Activated gamma-delta T cell treated with anti-CD3 and anti-CD28 coated beads, Interleukin-2, amount 50 U/mL, for 16 hours (primary cell): ENCODE results near the gene COL18A1.

Experiments used
- DNase-seq: peaks from one replicate; pipeline ENCODE4 v3.0.0-alpha.2; 2020; ENCODE audit warnings: low read depth

Gene COL18A1

DNA sequence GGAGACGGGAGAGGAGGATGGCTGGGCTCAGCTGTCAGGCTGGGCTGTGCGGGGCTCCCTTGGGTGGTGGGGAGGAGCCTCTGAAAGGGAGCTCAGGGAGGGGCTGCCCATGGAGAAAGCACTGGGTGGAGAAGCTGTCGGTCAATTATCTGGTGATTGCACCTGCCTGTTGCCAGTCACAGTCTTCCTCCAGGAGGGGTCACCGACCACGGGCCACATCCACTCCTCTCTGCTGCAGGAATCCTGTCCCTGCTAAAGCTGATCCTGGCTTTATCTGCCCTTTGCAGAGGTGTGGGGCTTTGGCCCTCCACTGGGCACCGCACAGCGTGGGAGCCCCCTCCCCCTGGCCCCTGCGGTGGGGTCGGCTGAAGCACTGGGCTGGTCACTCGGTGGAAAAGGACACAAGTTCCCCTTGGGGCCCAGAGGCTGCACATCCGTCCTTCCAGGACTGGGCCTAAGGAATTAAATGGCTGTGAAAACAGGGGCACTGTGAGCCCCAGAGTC is 21.8 kb upstream of the COL18A1 start:
- no peak for DNase-seq

DNA sequence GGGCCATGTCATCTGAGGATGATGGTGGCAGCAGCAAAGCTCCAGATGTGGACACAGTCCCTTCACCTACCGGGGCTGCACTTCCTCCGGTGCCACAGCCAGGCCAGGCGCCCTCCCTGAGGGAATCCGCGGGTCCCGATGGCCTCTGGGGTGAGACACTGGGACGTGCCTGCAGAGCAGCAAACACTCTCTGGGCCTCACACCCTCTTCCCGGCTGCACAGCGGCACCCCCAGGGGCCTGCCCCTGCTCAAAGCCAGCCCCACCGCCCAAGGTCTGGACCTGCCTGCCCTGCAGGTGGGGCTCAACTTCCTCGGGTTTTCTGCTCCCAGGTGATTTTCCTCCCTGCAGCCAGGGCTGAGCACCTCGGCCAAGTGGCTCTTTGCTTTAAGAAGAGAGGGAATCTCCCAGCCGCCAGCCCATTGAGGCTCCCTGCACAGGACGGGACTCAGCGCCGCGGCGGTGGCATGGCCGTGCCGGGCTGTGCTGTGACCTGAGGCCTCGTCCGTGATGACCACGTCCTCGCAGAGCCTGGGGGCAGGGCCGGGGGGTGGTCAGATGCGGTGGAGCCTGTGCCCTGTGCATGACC is 21.3 kb upstream of the COL18A1 start:
- no peak for DNase-seq

DNA sequence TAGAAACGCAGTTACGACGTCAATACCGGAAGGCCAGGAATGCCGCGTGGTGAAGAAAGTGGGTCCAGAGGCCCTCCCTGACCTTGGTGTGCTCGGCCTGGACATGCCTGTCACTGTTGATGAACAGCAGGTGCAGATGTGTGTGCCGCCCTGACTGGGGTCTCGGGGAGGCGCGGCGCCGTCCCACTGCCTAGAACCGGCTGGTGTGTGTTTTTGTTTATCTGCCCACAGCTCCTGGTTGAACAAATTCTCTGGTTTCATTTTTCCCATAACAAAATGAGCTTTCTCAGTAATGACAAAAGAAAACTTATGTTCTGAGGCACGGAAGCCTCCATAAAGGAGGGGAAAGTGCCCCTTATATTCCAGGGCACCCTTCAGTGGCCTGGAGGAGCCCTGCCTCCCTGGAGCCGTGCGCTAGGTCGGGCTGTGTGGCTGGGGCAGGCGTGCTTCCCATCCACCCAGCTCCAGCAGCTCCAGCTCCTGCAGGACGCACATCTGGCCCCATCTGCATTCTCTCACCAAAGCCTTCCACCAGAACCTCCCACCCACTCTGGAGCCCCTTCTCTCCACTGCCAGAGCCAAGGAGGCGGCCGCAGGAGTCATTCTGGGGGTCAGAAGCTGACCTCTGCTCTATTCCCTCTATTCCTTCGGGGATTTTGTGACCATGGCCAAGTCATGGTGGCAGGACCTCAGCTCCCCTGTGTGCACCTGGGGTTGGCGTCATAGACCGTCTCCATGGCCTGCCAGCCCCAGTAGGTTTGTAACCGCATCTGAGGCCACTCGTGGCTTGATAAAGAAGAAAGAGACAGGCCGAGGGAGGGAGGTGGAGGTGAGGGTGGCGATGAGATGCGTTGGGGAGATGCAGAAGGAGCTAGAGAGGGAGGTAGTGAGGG is 20.1 kb upstream of the COL18A1 start:
- no peak for DNase-seq

DNA sequence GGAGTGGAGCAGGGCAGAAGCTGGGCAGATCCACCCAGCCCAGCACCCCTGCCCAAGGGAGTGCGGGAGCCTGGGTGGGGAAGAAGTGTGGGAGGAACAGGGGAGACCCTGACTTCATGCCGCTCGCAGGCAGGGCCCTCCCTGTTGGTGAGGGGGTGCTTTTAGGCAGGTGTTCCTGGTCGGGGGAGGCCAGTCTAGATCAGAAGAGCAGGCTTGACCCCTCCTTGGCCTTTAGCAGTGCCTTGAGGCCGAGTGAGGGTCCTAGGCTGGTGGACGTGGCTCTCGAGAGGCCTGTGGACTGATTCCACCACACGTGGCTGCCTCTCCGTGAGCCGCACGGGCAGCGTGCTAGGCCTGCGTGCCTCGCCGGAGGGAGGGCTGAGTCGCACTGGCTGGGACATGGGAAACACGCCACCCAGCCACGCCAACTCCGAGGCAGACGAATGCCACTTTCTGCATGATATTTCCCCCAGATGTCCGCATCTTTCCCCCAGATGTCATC is 19.4 kb upstream of the COL18A1 start:
- no peak for DNase-seq

DNA sequence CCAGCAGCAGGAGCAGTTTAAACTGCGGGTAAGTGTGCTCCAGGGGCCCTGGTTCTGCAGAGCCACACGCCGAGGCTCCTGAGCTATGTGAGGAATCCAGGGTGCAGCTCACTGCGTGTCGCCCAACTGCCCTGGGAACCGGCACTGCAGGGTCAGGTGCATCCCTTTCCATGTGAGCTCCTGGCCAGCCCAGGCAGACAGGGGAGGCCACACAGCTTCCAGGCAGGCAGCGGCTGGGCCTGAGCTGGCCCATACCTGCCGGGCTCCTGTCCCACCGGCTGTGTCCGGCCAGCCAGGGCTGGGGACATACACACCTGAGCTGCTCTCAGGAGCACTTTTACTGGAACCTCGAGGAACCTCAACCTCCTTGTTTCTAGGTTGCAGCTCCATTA is 18.6 kb upstream of the COL18A1 start:
- DNase-seq = no peak

DNA sequence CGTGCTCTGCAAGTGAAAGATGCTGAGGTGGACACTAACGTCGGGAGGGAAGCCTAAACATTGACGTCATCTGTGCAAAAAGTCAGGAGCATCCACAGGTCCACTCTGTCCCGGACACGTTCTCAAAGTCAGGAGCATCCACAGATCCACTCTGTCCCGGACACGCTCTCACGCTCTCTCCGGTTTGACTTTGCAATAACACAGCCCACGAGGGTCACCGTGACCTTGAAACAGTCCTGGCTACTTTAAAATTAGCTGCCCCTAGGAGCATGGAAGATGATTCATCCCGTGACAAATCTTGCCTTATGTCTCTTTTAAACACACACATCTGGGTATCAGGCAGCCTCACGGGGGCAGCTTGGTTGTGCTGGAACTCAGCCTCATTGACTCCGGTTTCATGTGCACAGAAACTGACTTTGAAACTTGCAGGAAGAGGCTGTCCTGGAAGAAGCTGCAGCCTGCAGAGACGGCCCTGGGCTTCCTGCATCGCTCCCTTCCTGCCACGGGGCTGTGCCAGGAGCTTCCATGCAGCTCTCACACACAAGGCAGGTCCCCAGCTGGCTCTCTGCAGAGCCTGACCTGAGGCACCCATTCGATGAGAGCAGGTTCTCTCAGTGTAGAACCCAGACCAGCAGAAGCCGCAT is 18.1 kb upstream of the COL18A1 start:
- no peak for DNase-seq

DNA sequence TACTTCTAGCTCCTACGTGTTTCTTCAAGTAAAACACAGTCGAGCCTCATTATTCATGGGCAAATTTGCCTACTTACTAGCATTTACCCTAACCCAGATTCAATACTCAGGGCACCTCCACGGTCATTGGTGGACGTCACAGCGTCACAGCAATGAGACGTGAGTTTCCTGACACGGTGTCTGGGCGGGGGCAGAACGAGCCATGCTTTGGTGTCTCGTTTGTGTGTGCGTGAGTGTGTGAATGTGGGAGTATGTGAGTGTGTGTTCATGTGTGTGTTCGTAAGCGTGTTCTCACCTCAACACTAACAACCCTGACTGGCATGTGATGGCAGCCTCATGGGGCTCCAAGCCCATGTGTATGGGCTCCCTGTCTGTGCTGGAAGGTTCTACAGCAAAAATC is 17.5 kb upstream of the COL18A1 start:
- DNase-seq = no peak

DNA sequence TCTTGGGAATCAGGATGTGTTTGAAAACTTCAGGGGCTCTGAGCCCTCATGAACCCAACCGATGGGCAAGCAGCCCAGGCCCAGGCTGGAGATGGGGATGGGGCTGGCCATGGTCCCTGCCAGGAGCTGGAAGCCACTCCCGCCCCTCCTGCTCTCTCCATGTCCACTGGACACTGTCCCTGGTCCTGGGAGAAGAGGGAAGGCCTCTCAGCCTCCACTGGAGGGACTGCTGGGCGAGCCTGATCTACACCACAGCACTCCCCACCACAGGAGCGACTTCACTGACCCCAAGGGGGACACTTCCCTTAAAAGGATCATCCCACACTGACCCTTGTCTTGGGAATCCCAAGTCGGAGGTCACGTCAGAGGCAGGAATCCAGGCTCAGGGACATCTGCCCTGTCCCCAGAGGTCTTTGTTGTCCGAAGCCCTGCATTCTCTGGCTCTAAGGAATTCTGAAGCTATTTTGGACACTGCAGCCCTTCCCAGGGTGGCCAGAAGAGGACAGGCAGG is 16.9 kb upstream of the COL18A1 start:
- DNase-seq = no peak

DNA sequence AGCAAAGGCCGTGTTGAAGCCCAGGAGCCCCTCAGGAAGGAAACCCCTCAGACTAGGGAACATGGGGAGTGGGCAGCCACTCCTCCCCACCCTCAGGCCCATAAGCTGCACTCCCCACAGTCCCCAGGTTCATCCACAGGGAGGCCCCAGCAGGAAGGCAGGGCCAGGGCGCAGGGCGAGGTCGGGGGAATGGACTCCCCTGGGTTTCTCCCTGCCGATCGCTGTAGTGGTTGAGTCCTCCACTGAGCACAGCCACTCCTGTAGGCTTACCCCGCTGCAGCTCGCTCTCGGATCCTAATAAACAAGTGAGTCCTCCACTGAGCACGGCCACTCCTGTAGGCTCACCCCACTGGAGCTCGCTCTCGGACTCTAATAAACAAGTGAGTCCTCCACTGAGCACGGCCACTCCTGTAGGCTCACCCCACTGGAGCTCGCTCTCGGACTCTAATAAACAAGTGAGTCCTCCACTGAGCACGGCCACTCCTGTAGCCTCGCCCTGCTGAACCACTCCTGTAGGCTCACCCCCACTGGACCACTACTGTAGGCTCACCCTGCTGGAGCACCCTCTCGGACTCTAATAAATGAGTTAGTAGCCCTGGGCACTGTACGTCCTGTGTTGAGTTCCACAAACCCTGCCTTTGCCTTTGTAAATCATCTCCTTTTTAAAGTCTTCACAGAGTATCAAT is 16.2 kb upstream of the COL18A1 start:
- DNase-seq = no peak

DNA sequence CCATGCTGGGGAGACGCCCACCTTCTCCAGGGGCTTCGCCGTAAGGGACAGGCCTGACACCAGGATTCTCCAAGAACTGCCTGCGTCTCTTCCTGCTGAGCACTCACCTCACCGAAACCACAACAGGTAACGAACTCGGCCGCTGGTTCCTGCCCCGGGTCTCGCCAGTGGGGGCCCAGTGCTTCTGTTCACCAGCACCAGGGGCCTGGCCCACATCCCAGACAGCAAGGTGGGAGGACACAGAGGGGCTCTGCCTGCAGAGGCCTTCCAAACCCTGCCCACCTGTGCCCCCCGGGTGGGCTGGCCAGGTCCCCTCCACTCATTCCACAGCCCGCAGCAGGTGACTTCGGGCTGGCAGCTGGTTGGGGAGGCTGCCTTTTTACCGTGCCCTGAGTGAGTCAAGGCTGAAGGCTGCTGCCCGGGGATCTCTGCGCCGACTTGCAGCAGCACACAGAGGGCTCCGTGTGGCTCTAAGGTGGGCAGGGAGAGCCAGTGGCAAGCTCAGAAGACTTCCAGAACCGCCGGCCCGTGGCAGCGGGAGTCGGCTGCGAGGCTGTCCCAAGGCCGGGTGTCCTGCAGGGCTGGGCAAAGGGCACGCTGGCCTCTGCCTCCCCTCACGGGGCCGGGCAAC is 14.7 kb upstream of the COL18A1 start:
- no peak for DNase-seq

DNA sequence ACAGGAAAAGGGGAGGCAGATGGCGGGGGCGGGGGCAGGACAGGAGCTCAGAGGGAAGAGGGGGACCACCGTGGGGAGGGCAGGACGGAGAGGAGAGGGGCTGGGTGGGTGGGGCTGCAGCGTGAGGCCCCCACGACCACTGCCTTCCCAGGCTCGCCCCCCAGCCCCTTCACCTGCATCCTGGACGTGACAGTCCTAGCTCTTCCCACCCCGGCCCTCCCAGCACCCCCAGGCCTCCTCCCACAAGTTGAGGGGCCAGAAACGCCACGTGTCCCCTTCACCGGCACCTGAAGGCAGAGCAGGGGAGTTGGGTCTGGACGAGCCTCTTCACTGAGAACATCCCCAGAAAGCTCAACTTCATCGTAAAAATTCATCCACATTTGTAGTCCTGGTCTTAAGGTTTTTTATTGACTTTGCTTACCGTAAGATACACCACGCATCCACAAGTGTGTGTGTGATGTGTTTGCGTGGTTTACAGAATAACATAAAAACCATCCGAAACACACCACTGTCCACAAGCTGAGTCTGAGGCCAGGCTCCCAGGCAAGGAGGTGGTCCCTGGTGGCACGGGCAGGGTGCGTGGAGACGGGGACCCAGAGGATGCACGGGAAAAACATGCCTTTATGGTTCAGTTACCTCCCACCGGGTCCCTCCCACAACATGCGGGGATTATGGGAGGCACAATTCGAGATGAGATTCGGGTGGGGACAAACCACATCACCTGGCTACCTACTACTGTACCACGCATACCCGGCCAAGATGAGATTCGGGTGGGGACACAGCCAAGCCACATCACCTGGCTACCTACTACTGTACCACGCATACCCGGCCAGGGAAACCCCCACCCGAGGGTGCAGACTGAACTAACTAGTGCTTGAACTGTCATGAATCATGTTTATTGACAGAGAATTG is 13.9 kb upstream of the COL18A1 start:
- DNase-seq = no peak

DNA sequence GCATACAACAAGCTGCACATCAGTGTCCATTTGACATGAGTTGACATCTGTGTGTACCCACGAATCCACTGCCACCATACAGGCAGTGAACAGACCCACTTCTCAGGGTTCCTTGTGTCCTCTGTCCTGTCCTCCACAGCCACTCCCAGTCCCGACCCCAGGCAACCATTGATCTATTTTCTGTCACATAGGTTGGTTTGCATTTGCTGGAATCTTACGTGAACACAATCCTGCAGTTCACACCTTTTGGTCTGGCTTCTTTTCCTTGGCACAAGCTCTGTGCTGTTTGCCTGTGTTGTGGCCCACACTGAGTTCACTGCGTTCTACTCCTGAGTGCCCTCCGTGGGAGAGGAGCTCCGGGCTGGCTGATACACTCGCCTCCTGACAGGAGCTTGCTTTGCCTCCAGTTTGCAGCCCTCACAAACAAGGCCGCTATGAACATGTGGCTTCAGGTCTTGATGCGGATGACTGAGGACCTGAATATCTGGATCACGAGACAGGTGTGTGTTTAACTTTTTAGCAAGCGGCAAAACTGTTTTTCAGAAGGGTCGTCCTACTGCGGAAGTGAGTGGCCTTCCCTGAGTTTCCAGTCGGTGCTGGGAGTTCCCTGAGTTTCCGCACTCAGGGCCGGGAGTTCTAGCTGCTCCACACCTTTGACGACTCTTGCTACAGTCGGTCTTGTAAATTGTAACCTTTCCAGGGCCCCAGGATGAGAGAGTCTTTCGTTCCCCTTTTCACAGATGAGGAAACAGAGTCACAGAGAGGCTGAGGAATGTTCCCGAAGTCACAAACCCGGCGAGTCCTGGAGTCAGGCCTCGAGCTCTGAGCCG is 13.0 kb upstream of the COL18A1 start:
- no peak for DNase-seq

DNA sequence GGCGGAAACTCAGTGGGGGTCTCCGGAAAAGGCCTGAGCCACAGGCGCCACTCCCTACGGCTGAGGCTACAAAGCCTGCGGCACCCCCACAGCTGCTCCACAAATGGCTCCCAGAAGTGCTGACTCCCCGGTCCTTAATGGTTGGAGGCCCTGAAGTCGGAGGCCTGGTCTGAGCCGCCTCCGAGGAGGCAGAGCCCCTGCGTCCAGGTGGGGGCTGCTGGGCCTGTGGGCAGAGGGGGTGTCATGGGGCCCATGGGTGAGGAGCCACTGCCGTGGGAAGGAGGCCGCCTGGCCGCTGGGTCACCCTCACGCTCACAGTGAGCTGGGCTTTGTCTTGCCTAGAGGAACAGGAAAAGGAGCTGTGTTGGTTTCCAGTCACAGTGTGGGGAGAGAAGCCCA is 12.4 kb upstream of the COL18A1 start:
- DNase-seq = no peak

DNA sequence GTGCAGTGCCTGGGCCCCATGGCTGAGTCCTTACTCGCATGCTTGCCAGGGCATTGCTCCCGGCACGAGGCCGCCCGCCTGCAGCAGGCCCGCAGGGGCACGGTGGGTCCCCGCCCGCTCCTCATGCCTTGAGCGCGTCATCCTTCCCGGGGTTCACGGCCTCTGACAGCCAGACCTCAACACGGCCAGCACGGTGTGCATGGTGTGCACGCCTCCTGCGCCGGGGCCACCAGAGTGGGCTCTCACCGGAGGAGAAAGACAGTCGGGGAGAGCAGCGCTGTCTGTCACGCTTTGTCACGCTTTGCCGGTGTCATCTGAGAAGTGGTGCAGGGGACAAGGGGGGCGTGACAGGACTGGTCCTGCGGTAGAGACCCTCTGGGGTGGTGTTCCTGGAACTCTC is 11.9 kb upstream of the COL18A1 start:
- DNase-seq = no peak

DNA sequence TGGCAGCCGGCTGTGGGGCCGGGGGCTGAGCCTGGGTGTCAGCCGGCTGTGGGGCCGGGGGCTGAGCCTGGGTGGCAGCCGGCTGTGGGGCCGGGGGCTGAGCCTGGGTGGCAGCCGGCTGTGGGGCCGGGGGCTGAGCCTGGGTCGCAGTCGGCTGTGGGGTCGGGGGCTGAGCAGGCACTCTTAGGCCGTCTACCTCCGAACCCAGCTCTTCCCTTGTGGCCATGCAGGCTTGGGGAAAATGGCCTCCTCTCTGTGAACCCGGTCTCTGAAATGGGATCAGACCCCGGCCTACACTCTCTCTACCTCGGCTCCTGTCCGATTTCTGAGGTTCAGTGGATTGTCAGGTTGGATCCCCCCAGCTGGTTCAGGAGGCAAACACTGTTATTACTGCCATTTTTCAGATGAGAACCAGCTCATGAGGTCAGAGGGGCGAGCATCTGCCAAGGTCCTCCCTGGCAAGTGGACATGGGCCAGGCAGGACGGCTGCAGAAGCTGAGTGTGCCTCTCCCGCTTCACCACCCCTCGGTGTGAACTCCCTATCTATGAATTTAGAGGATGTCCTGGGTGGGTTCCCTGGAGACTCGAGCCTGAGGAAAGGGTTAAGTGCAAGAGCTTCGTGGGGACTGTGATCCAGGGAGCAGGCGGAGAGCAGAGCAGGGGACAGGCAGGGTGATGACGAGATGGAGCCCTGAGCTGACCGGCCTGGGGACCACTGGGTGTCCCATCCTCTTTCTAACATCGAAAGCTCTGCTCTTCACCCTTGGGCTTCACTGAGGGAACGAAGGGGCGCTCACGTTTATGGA is 10.9 kb upstream of the COL18A1 start:
- no peak for DNase-seq

DNA sequence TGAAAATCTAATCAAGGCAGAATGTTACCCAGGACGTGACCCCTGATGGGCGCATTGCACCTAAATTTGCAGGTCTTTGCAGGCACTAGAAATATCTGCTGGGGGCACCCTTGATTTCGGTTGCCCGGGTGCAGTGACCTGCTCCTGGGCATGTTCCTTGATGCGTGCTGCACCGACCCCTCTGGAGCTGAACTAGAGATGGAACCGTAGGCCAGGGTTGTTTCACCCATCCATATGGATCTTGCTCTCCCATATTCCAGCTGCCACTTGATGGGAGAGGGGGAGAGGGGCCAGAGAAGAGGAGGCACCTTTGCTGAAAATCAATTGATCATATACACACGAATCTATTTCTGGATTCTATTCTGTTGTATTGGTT is 8.4 kb upstream of the COL18A1 start:
- no peak for DNase-seq

DNA sequence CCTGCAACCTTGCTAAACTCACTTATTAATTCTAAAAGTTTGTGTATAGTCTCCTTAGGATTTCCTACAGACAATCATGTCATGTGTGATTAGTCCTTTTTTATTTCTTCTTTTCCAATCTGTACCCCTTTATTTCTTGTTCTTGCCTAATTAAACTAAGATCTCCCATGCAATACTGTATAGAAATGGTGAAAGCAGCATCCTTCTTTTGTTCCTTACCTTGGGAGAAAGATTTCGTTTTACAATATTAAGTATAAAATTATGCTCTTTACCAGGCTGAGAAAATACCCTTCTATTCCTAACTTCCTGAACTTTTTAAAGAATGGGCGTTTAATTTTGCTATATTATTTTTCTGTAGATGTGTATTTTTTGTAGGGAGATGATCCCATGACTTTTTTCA is 7.6 kb upstream of the COL18A1 start:
- no peak for DNase-seq

DNA sequence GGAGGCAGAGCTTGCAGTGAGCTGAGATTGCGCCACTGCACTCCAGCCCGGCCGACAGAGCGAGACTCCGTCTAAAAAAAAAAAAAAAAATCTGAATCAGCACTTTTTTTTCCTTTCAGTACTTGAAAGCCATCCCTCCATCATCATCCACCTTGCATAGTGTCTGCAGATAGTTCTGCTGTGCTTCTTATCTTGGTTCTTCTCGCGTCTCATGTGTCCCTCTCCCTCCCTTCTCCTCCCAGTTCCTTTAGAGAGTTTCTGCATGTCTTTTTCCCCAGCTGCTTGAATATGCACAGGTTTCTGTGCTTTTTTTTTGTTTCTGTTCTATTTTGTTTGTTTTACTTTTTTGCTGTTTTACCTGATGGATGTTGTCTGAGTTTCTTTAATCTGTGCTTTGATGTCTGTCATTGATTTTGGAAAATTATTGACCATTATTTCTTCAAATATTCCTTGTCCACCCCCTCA is 3.9 kb upstream of the COL18A1 start:
- no peak for DNase-seq
